Stimulated activated CD8-positive, alpha-beta memory T cell treated with anti-CD3 and anti-CD28 coated beads, Interleukin-12 subunit alpha, Interleukin-12 subunit beta, amount 100 ng/mL, for 4 hours (primary cell): ENCODE measurements around the gene ACR.
"Not testable (repeated sequence)": the region's sequence is repeated elsewhere in the genome, so short reads cannot be mapped to it uniquely, and the experiment has no call there.

Experiments used
- DNase-seq: peaks from one replicate; pipeline ENCODE4 v3.0.0-alpha.2; 2020; ENCODE audit warnings: low read depth

ACR gene

DNA sequence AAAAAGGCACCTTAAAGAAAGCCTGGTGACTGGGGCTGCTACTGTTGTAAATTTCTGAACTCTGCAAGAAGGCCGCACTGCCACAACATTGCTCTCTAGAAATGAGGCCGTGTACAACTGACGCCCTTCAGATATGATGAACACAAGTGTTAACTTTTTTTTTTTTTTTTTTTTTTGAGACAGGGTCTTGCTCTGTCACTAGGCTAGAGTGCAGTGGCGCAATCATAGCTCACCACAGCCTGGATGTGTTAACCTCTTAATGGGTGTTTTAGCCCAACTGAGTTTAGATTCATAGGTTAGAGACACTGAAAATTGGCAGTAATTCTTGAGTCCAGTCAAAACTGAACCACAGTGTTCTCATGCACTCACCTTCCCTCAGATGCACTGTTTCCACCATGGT lies 42.2 kb downstream of the ACR start:
- not testable (repeated sequence) for DNase-seq

DNA sequence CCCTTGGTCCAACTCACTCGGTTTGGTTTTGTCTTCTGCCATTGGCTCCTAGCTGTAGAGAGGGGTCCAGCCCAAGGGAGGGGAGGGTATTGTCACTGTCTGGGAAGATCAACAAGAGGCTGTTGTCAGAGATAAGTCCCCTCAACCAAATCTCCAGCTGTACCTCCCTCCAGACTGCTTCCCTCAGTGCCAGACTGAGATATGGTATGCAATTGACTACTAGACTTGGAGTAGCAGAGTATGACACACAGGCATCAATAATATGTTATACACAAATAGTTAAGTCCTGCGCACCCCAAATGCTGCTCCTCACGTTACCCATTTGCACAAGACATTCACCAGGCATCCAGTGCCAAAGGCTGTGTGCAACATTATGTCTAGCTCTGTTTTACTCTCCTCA lies 44.2 kb downstream of the ACR start:
- not testable (repeated sequence) for DNase-seq

DNA sequence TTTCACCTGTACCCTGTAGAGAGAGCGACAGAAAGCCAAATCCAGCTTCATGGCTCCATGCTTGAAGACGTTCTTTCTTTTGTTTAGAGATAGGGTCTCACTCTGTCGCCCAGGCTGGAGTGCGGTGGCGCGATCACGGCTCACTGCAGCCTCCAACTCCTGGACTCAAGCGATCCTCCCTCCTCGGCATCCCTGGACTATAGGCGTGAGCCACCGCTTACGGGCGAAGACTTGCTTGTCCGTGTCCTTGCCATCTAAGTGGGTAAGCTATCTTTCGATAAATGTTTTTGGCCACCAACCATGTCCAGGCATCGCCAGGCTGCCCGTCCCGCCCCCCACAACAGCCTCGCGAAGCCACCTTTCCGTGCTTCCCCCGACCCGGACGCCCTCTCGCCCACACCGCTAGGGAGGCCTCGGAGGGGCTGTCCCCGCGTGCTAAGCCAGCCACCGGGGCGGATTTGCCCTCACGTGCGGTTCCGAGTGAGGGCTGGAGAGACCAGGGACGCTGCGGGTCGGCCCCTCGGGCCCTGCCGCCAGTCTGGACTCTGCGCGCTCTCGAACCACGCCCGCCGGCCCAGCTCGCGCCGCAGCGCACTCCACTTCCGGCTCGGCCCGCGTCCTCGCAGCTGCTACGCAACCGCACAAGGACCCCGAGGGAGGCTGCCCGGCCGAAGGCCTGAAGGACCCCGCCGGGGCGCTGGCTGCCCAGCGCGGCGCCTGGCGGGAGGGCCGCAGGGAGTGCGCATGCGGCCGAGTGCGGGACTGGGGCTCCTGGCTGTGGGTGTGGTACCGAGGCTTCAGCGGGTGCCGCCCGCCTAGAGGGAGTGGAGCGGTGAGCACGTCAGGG lies 45.3 kb downstream of the ACR start, which contains the start of gene RABL2B:
RABL2B (minus strand) TSS at position 604 of the 847 bp plus-strand sequence. CDS start 1,342 bp downstream, outside the sequence.
- DNase-seq, result peak; percentile 82

DNA sequence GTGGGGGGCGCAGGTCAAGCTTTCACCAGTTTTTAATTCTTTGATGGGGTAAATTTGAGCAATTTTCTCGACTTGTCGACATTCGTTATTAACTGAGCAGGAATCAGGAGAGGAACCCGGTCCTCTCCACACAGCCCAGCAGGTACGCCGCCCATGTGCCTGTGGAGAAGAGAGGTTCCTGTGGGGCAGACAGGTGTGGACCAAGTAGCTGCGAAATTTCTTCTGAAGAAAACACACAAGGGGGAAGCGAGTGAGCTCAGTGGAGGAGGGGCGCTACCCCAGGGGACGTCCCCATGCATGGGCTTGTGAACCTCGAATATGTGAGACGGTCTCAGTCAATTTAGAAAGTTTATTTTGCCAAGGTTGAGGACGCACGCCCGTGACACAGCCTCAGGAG lies 45.9 kb downstream of the ACR start:
- DNase-seq, result not testable (repeated sequence)

DNA sequence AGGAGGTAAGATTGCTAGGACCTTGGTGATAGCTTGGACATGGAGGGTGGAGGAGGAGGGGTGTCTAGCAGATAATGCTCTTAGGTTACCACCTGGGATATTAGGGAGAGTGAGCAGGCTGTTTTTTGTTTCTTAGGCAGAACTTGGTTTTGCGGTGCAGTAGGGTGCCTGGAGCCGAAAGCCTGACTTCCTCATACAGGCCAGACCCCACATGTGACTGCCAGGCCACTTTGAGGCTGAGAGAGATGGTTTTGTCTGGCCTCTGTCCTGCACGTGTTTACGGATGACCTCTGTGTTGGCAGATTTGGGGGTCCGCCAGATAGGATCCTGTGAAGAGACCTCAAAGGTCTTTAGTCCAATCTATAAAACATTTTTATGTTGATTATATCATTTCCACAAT lies 47.3 kb downstream of the ACR start:
- DNase-seq, result not testable (repeated sequence)

DNA sequence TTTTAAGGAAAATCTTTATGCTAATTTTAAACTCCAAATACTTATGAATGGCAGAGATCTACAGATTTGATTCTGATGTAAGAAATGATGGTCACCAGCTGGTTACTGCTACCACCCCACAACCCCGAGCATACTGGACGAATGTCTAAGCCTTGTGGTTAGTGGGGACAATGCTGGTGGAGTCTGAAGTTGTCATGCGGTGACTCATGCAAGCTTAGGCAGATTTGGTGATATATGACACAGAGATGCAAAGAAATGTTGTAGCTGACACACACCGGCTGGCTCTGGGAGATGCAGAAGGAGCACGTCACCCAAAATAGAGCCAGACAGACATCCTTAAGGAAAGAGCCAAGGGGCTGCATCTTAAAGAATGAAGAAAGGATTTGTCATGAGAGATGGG lies 48.9 kb downstream of the ACR start:
- not testable (repeated sequence) for DNase-seq
